HG03139 (cell line): ENCODE results near the gene ACSF2.
A peak's percentile ranks its signal among the peaks of the same experiment; 100 is the strongest.
"Not testable (repeated sequence)": the region's sequence is repeated elsewhere in the genome, so short reads cannot be mapped to it uniquely, and the experiment has no call there.

Experiments used
- ATAC-seq: cut with Tn5 transposase; IDR thresholded peaks from one replicate; pipeline ENCODE4 v1.9.1; 2021; ENCODE audit not compliant: unreplicated experiment

ACSF2 gene

GRCh38 chr17:50425682-50426471 is at the start of gene ACSF2:
TSS of gene ACSF2 (plus strand) at chr17:50426218. CDS start at chr17:50426262, 44 bp downstream.
- ATAC-seq: peak; percentile 60

GRCh38 chr17:50379351-50380132 is 46.5 kb upstream of the ACSF2 start:
- ATAC-seq: no peak

GRCh38 chr17:50380369-50381259 is 45.4 kb upstream of the ACSF2 start:
- ATAC-seq: no peak

- no peak for ATAC-seq
These were observed 44.7 kb upstream of the ACSF2 start for GRCh38 chr17:50381260-50381815.

- ATAC-seq: no peak
These were observed 44.1 kb upstream of the ACSF2 start for GRCh38 chr17:50381920-50382319.

- ATAC-seq: no peak
These were observed 43.1 kb upstream of the ACSF2 start for GRCh38 chr17:50382931-50383330.

- ATAC-seq: no peak
These were observed 39.5 kb upstream of the ACSF2 start for GRCh38 chr17:50386510-50386909.

- no peak for ATAC-seq
These were observed 37.3 kb upstream of the ACSF2 start for GRCh38 chr17:50388728-50389127.

- no peak for ATAC-seq
These were observed 36.5 kb upstream of the ACSF2 start for GRCh38 chr17:50389534-50389933.

GRCh38 chr17:50392621-50393020 is 33.4 kb upstream of the ACSF2 start:
- ATAC-seq: no peak

- ATAC-seq: no peak
These were observed 32.3 kb upstream of the ACSF2 start for GRCh38 chr17:50393700-50394099.

- no peak for ATAC-seq
These were observed 31.3 kb upstream of the ACSF2 start for GRCh38 chr17:50394711-50395110.

GRCh38 chr17:50396261-50397110 is 29.5 kb upstream of the ACSF2 start:
- no peak for ATAC-seq

GRCh38 chr17:50397111-50397918 is 28.7 kb upstream of the ACSF2 start, which contains the start of gene LRRC59:
TSS of gene LRRC59 (minus strand) at chr17:50397523. CDS start at chr17:50397317, 206 bp downstream.
- peak; percentile 97 for ATAC-seq

- no peak for ATAC-seq
These were observed 28.1 kb upstream of the ACSF2 start for GRCh38 chr17:50397919-50398285.

GRCh38 chr17:50398672-50399071 is 27.3 kb upstream of the ACSF2 start:
- ATAC-seq: not testable (repeated sequence)

- ATAC-seq: not testable (repeated sequence)
These were observed 26.4 kb upstream of the ACSF2 start for GRCh38 chr17:50399591-50399990.

- ATAC-seq: not testable (repeated sequence)
These were observed 20.7 kb upstream of the ACSF2 start for GRCh38 chr17:50405351-50405750.

- ATAC-seq: no peak
These were observed 19.4 kb upstream of the ACSF2 start for GRCh38 chr17:50406578-50406977.
